SK-N-SH treated with all-trans-retinoic acid at 6 μM for 48 hours (cell line): ENCODE results near the gene DLG1.

Source experiments
- ATAC-seq: fragments of 200-7000 bp; cut with Tn5 transposase; 3 replicates; pipeline ENCODE4 v1.9.1; 2020; ENCODE audit warnings: mild to moderate bottlenecking, moderate library complexity
- ARNTL ChIP-seq: fragments of 450-650 bp; formaldehyde crosslinking; IDR thresholded peaks from 2 replicates; pipeline ENCODE4 v1.5.0; 2020; ENCODE audit warnings: low read depth, mild to moderate bottlenecking, moderate library complexity, borderline replicate concordance
- BACH2 ChIP-seq: fragments of 250-450 bp; sonication (Bioruptor Pico); IDR thresholded peaks from 2 replicates; pipeline ENCODE4 v1.9.0; 2021; ENCODE audit warnings: mild to moderate bottlenecking, borderline replicate concordance
- CSDC2 ChIP-seq: fragments of 250-450 bp; sonication (Bioruptor Pico); IDR thresholded peaks from 2 replicates; pipeline ENCODE4 v1.5.0; 2020; ENCODE audit warnings: mild to moderate bottlenecking, moderate library complexity
- ESRRG ChIP-seq: fragments of 250-450 bp; sonication (Bioruptor Pico); IDR thresholded peaks from 2 replicates; pipeline ENCODE4 v1.6.1; 2021; ENCODE audit warnings: mild to moderate bottlenecking
- GLIS3 ChIP-seq: fragments of 250-450 bp; sonication (Bioruptor Pico); IDR thresholded peaks from 2 replicates; pipeline ENCODE4 v1.5.0; 2020; ENCODE audit warnings: mild to moderate bottlenecking, moderate library complexity
- ISL1 ChIP-seq: fragments of 250-450 bp; sonication (Bioruptor Pico); IDR thresholded peaks from 2 replicates; pipeline ENCODE4 v2.1.2; 2022; ENCODE audit warnings: mild to moderate bottlenecking, moderate library complexity
- OSR1 ChIP-seq: fragments of 250-450 bp; sonication (Bioruptor Pico); IDR thresholded peaks from 2 replicates; pipeline ENCODE4 v1.8.0; 2022; ENCODE audit warnings: moderate library complexity, mild to moderate bottlenecking, inconsistent platforms
- PPARA ChIP-seq: fragments of 250-450 bp; sonication (Bioruptor Pico); IDR thresholded peaks from 2 replicates; pipeline ENCODE4 v1.5.0; 2020; ENCODE audit warnings: mild to moderate bottlenecking, borderline replicate concordance
- RARB ChIP-seq: fragments of 250-450 bp; sonication (Bioruptor Pico); IDR thresholded peaks from 2 replicates; pipeline ENCODE4 v1.8.0; 2021; ENCODE audit warnings: mild to moderate bottlenecking, moderate library complexity
- SNAI2 ChIP-seq: fragments of 250-450 bp; sonication (Bioruptor Pico); IDR thresholded peaks from 2 replicates; pipeline ENCODE4 v1.5.0; 2020; ENCODE audit warnings: mild to moderate bottlenecking, moderate library complexity
- TCF4 ChIP-seq: fragments of 250-450 bp; sonication (Bioruptor Pico); IDR thresholded peaks from 2 replicates; pipeline ENCODE4 v1.8.0; 2021; ENCODE audit warnings: mild to moderate bottlenecking, moderate library complexity, borderline replicate concordance
- TOX ChIP-seq: fragments of 250-450 bp; sonication (Bioruptor Pico); IDR thresholded peaks from 2 replicates; pipeline ENCODE4 v1.8.0; 2021; ENCODE audit warnings: mild to moderate bottlenecking, moderate library complexity, borderline replicate concordance
- ZC3H10 ChIP-seq: fragments of 250-450 bp; sonication (Bioruptor Pico); IDR thresholded peaks from 2 replicates; pipeline ENCODE4 v1.5.1; 2021; ENCODE audit warnings: mild to moderate bottlenecking, moderate library complexity
- ZFP3 ChIP-seq: fragments of 250-450 bp; sonication (Bioruptor Pico); IDR thresholded peaks from 2 replicates; pipeline ENCODE4 v1.5.0; 2020; ENCODE audit warnings: mild to moderate bottlenecking, moderate library complexity
- ZFP30 ChIP-seq: fragments of 450-650 bp; formaldehyde crosslinking; IDR thresholded peaks from 2 replicates; pipeline ENCODE4 v1.5.0; 2022; ENCODE audit warnings: mild to moderate bottlenecking, moderate library complexity
- ZNF565 ChIP-seq: fragments of 450-650 bp; formaldehyde crosslinking; conservative IDR thresholded peaks from 2 replicates; pipeline ENCODE4 v1.5.0; 2020; ENCODE audit warnings: low read depth, mild to moderate bottlenecking, moderate library complexity
- ZNF70 ChIP-seq: fragments of 450-650 bp; formaldehyde crosslinking; IDR thresholded peaks from 2 replicates; pipeline ENCODE4 v1.5.0; 2020; ENCODE audit warnings: mild to moderate bottlenecking, moderate library complexity
- ZNF8 ChIP-seq: fragments of 450-650 bp; formaldehyde crosslinking; IDR thresholded peaks from 2 replicates; pipeline ENCODE4 v1.5.0; 2020; ENCODE audit warnings: mild to moderate bottlenecking, moderate library complexity
- TF ChIP-seq, protein P1 (sequence below): fragments of 250-450 bp; sonication (Bioruptor Pico); IDR thresholded peaks from 2 replicates; pipeline ENCODE4 v1.8.0; 2021; ENCODE audit warnings: low read depth, mild to moderate bottlenecking, moderate library complexity, borderline replicate concordance
- TF ChIP-seq, protein P2 (sequence below): fragments of 250-450 bp; sonication (Bioruptor Pico); IDR thresholded peaks from 2 replicates; pipeline ENCODE4 v1.8.0; 2020; ENCODE audit warnings: mild to moderate bottlenecking, moderate library complexity, borderline replicate concordance
- TF ChIP-seq, protein P3 (sequence below): fragments of 250-450 bp; sonication (Bioruptor Pico); IDR thresholded peaks from 2 replicates; pipeline ENCODE4 v1.5.1; 2020; ENCODE audit warnings: low read depth, mild to moderate bottlenecking, moderate library complexity
- TF ChIP-seq, protein P4 (sequence below): fragments of 250-450 bp; sonication (Bioruptor Pico); IDR thresholded peaks from 2 replicates; pipeline ENCODE4 v1.5.0; 2020; ENCODE audit warnings: mild to moderate bottlenecking, moderate library complexity

DLG1 gene

DNA sequence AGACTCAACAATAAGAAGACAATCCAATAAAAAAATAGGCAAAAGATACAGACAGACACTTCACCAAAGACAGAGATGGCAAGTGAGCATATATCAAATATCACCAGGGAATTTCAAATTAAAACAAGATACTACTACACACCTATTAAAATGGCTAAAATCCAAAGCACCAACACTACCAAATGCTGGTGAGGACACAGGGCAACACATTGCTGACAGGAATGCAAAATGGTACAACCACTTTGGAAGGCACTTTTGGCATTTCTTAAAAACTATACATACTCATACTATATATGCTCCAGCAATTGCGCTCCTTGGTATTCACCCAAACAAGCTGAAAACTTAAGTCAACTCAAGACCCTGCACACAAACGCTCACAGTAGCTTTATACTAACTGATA lies 12.9 kb downstream of the DLG1 start:
- no peak for ATAC-seq
- no peak for TF ChIP-seq PPARA (CRISPR knock-in tag)
- no peak for TF ChIP-seq ESRRG (CRISPR knock-in tag)
- TF ChIP-seq GLIS3 (CRISPR knock-in tag): no peak
- no peak for TF ChIP-seq ZFP30
- no peak for TF ChIP-seq ARNTL
- no peak for TF ChIP-seq BACH2 (CRISPR knock-in tag)
- no peak for TF ChIP-seq ISL1 (CRISPR knock-in tag)
- no peak for TF ChIP-seq ZNF565
- no peak for TF ChIP-seq RARB
- no peak for TF ChIP-seq ZNF8 (CRISPR knock-in tag)
- no peak for TF ChIP-seq SNAI2 (CRISPR knock-in tag)
- TF ChIP-seq ZFP3 (CRISPR knock-in tag): no peak
- no peak for TF ChIP-seq ZNF70
- TF ChIP-seq, protein P1, sequence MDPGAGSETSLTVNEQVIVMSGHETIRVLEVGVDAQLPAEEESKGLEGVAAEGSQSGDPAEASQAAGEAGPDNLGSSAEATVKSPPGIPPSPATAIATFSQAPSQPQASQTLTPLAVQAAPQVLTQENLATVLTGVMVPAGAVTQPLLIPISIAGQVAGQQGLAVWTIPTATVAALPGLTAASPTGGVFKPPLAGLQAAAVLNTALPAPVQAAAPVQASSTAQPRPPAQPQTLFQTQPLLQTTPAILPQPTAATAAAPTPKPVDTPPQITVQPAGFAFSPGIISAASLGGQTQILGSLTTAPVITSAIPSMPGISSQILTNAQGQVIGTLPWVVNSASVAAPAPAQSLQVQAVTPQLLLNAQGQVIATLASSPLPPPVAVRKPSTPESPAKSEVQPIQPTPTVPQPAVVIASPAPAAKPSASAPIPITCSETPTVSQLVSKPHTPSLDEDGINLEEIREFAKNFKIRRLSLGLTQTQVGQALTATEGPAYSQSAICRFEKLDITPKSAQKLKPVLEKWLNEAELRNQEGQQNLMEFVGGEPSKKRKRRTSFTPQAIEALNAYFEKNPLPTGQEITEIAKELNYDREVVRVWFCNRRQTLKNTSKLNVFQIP (CRISPR knock-in tag): no peak
- TF ChIP-seq, protein P2, sequence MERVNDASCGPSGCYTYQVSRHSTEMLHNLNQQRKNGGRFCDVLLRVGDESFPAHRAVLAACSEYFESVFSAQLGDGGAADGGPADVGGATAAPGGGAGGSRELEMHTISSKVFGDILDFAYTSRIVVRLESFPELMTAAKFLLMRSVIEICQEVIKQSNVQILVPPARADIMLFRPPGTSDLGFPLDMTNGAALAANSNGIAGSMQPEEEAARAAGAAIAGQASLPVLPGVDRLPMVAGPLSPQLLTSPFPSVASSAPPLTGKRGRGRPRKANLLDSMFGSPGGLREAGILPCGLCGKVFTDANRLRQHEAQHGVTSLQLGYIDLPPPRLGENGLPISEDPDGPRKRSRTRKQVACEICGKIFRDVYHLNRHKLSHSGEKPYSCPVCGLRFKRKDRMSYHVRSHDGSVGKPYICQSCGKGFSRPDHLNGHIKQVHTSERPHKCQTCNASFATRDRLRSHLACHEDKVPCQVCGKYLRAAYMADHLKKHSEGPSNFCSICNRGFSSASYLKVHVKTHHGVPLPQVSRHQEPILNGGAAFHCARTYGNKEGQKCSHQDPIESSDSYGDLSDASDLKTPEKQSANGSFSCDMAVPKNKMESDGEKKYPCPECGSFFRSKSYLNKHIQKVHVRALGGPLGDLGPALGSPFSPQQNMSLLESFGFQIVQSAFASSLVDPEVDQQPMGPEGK (CRISPR knock-in tag): no peak
- TF ChIP-seq ZC3H10 (CRISPR knock-in tag): no peak
- TF ChIP-seq, protein P3, sequence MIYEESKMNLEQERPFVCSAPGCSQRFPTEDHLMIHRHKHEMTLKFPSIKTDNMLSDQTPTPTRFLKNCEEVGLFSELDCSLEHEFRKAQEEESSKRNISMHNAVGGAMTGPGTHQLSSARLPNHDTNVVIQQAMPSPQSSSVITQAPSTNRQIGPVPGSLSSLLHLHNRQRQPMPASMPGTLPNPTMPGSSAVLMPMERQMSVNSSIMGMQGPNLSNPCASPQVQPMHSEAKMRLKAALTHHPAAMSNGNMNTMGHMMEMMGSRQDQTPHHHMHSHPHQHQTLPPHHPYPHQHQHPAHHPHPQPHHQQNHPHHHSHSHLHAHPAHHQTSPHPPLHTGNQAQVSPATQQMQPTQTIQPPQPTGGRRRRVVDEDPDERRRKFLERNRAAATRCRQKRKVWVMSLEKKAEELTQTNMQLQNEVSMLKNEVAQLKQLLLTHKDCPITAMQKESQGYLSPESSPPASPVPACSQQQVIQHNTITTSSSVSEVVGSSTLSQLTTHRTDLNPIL (CRISPR knock-in tag): no peak
- TF ChIP-seq, all 23 proteins: peak for 0

DNA sequence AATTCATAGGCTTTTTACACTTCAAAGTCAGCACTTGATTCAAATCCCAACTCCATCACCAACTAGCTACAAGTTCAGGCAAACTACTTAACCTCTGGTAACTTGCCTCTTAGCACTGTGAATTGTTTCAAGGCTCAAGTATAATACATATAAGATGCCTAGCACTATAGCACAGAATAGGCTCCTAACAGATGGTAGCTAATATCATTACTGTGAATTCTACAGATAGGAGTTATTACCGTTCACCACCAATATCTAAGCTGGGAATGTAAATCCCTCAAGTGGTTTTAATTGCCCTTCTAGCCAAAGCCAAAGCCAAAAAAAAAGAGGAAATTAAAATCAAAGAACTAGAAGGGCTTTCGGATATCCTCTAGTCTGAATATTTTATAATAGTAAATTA lies 15.4 kb downstream of the DLG1 start:
- ATAC-seq: no peak
- no peak for TF ChIP-seq TCF4
- no peak for TF ChIP-seq ZNF70
- TF ChIP-seq ZFP3 (CRISPR knock-in tag): no peak
- TF ChIP-seq ZNF8 (CRISPR knock-in tag): no peak
- TF ChIP-seq, protein P4, sequence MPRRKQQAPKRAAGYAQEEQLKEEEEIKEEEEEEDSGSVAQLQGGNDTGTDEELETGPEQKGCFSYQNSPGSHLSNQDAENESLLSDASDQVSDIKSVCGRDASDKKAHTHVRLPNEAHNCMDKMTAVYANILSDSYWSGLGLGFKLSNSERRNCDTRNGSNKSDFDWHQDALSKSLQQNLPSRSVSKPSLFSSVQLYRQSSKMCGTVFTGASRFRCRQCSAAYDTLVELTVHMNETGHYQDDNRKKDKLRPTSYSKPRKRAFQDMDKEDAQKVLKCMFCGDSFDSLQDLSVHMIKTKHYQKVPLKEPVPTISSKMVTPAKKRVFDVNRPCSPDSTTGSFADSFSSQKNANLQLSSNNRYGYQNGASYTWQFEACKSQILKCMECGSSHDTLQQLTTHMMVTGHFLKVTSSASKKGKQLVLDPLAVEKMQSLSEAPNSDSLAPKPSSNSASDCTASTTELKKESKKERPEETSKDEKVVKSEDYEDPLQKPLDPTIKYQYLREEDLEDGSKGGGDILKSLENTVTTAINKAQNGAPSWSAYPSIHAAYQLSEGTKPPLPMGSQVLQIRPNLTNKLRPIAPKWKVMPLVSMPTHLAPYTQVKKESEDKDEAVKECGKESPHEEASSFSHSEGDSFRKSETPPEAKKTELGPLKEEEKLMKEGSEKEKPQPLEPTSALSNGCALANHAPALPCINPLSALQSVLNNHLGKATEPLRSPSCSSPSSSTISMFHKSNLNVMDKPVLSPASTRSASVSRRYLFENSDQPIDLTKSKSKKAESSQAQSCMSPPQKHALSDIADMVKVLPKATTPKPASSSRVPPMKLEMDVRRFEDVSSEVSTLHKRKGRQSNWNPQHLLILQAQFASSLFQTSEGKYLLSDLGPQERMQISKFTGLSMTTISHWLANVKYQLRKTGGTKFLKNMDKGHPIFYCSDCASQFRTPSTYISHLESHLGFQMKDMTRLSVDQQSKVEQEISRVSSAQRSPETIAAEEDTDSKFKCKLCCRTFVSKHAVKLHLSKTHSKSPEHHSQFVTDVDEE (CRISPR knock-in tag): no peak
- TF ChIP-seq ISL1 (CRISPR knock-in tag): no peak
- TF ChIP-seq, protein P2 (CRISPR knock-in tag): no peak
- TF ChIP-seq ZFP30: no peak
- TF ChIP-seq PPARA (CRISPR knock-in tag): no peak
- no peak for TF ChIP-seq TOX (CRISPR knock-in tag)

DNA sequence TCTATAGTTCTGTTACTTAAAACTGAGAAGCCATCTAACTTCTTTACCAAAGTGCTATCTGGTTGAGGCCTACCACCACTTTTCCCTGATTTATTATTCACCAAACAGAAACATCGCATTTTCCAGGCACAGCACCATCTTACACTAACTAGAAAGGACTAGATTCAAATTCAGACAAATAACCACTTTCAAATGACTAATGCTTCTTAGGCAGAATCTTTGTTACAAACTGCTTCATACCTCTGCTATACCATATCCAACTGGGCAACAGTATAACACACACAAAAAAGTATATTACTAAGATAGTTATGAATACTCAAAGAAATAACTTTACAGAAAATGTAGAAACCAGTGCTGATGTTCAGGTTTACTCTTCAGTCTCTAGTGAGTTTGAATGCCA lies 16.6 kb downstream of the DLG1 start:
- ATAC-seq: no peak
- TF ChIP-seq PPARA (CRISPR knock-in tag) (no peak), OSR1 (no peak), CSDC2 (CRISPR knock-in tag) (no peak), ZNF70 (no peak), RARB (no peak), ZC3H10 (CRISPR knock-in tag) (no peak), ISL1 (CRISPR knock-in tag) (no peak), BACH2 (CRISPR knock-in tag) (no peak)
- TF ChIP-seq, protein P4 (CRISPR knock-in tag): no peak
- TF ChIP-seq, protein P3 (CRISPR knock-in tag): no peak
